ENCODE data around the gene LAMA3. TPM values are rescaled to one million over a fixed set of nuclear protein-coding genes. Genes with fewer than 3 reads are reported as not detected.

The LAMA3 gene
- total RNA-seq, 1 experiment from 2014 or later = 26.7 TPM

DNA sequence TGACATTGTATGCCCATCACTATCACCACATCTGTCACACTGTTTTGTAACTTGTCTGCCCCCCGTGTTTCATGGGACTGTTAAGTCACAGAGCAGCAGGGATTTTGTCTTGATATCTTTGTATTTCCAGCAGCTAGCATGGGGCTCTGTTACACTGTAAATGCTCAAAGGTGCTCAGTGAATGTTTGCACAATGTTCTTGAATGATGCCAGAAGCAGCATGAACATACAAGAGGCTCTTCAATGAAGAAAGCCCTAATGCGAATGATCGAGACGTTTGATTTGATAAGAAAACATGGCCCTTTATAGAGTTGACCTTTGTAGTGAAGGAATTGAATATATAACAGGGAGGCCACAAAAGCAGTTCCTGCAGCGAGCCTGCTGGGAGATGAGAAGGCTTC is 204.4 kb downstream of the LAMA3 start:
- in situ Hi-C loops (cut with HindIII; ENCODE audit: low pct_unique_long_range_greater_than_20kb, low sequenced_read_pairs) = no loop called here
- DNase-seq (ENCODE audit: low read depth) = no peak

DNA sequence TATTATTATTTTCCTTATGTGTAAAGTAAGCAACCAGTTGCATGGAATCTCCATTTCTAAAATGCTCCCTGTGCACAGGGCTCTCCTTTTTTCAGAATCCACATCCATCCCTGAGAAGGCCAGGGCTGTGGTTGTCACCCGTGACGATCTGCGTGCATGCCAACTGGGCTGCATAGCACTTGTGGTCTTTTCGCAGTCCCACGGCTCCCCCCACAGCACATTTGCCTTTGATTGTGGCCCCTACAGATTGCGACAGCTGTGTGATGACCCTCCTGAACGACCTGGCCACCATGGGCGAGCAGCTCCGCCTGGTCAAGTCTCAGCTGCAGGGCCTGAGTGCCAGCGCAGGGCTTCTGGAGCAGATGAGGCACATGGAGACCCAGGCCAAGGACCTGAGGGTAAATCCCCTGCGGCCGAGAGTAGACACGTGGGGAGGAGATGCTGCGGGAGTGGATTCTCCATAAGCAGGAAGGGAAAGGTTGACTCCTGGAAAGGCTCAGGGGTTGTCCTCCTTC is 205.5 kb downstream of the LAMA3 start:
- DNase-seq (ENCODE audit: low read depth) = no peak
- in situ Hi-C loops (cut with HindIII; ENCODE audit: low pct_unique_long_range_greater_than_20kb, low sequenced_read_pairs) = no loop called here

- DNase-seq (ENCODE audit: low read depth) = no peak
- in situ Hi-C loops (cut with HindIII; ENCODE audit: low pct_unique_long_range_greater_than_20kb, low sequenced_read_pairs) = no loop called here
Observed at GRCh38 chr18:23897291-23897690, 208.0 kb downstream of the LAMA3 start.

GRCh38 chr18:23897733-23898132 is 208.5 kb downstream of the LAMA3 start:
- in situ Hi-C loops (cut with HindIII; ENCODE audit: low pct_unique_long_range_greater_than_20kb, low sequenced_read_pairs) = no loop called here
- no peak for DNase-seq (ENCODE audit: low read depth)

GRCh38 chr18:23900994-23901393 is 211.7 kb downstream of the LAMA3 start:
- DNase-seq (ENCODE audit: low read depth) = no peak
- in situ Hi-C loops (cut with HindIII; ENCODE audit: low pct_unique_long_range_greater_than_20kb, low sequenced_read_pairs) = no loop called here

- DNase-seq (ENCODE audit: low read depth) = no peak
- in situ Hi-C loops (cut with HindIII; ENCODE audit: low pct_unique_long_range_greater_than_20kb, low sequenced_read_pairs) = no loop called here
Observed at GRCh38 chr18:23902396-23902795, 213.1 kb downstream of the LAMA3 start.

DNA sequence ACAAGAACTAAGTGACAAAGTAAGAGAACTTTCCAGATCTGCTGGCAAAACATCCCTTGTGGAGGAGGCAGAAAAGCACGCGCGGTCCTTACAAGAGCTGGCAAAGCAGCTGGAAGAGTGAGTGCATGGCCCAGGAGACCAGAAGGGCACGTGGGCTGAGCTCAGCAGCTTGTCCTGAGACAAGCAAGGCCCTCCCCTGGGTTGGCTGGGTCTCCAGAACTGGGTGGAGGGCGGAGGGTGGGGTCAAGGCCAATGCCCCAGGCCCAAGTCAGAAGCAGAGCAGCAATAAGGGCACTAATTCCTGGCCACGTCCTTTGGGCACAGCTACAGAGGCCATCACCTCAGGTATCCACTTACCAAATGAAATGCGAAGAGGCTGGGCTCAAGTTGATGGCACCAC is 214.7 kb downstream of the LAMA3 start:
- no peak for DNase-seq (ENCODE audit: low read depth)
- in situ Hi-C loops (cut with HindIII; ENCODE audit: low pct_unique_long_range_greater_than_20kb, low sequenced_read_pairs) = no loop called here

- no peak for DNase-seq (ENCODE audit: low read depth)
- in situ Hi-C loops (cut with HindIII; ENCODE audit: low pct_unique_long_range_greater_than_20kb, low sequenced_read_pairs) = no loop called here
Observed at GRCh38 chr18:23906658-23907057, 217.4 kb downstream of the LAMA3 start.

GRCh38 chr18:23908827-23909226 is 219.6 kb downstream of the LAMA3 start:
- DNase-seq (ENCODE audit: low read depth) = no peak
- in situ Hi-C loops (cut with HindIII; ENCODE audit: low pct_unique_long_range_greater_than_20kb, low sequenced_read_pairs) = no loop called here

DNA sequence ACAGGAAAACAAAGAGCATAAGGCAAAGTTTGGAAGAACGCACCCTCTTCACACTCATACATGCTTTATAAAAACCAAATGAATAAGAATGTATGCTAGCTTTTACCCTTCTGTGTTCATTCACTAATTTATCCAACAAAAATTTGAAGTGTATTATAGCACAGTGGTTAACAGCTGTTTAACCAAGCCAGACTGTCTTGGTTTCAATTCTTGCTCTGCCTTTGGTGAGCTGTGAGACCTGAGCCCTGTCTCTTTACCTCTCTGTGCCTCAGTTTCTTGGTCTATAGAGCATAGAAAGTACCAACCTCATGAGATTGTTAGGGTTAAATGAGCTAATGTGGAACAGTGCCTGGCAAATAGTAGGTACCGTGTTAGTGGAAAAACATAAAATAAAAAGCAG is 220.8 kb downstream of the LAMA3 start:
- in situ Hi-C loops (cut with HindIII; ENCODE audit: low pct_unique_long_range_greater_than_20kb, low sequenced_read_pairs) = no loop called here
- DNase-seq (ENCODE audit: low read depth) = no peak

DNA sequence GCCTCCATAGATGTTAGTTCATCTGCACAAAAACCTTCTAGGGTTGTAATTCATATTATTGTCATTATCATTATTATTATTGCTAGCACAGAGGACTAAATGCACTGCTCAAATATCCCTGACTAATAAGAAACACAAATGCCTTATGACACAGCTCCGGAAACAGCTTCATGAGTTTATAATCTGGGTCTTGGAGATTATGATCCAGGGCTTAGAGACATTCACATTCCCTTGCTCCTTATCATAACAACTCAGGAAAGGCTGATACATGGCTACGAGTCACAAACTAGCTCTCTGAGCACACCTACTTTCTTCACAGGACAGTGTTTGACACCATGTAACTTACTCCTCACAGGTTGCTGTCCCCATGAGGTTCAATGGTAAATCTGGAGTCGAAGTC is 223.1 kb downstream of the LAMA3 start:
- in situ Hi-C loops (cut with HindIII; ENCODE audit: low pct_unique_long_range_greater_than_20kb, low sequenced_read_pairs) = no loop called here
- no peak for DNase-seq (ENCODE audit: low read depth)

GRCh38 chr18:23916338-23916737 is 227.1 kb downstream of the LAMA3 start:
- in situ Hi-C loops (cut with HindIII; ENCODE audit: low pct_unique_long_range_greater_than_20kb, low sequenced_read_pairs) = no loop called here
- DNase-seq (ENCODE audit: low read depth) = no peak

DNA sequence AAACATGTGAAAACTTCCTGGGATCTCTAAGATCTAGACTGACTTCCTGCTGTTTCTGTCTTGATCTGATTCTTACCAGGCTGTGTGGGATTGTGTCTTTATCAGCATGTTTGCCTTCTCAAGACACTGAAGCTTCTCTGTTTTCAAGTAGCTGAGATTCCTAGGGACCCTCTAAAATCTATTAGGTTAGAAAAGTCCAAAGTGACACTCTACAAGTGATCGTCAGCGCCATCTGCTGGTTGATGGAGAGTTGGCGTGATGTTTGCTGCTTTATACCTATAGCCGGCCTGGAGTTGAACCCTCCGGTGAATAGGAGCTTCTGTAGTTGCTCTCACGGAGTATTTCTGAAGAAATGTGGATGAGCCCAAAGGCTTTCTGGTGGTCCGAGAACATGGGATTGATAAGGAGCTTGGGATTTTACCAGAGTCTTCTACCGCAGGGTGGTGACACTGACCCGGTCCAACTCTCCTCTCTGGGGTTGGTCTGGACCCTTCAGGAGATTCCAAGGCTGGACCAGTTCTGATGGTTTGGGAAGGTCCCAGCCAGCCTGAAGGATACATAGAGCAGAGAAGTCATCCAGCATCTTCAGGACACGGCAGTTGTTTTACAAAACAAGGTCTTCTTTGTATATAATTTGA is 229.3 kb downstream of the LAMA3 start:
- in situ Hi-C loops (cut with HindIII; ENCODE audit: low pct_unique_long_range_greater_than_20kb, low sequenced_read_pairs) = no loop called here
- DNase-seq (ENCODE audit: low read depth) = peak; percentile 12

DNA sequence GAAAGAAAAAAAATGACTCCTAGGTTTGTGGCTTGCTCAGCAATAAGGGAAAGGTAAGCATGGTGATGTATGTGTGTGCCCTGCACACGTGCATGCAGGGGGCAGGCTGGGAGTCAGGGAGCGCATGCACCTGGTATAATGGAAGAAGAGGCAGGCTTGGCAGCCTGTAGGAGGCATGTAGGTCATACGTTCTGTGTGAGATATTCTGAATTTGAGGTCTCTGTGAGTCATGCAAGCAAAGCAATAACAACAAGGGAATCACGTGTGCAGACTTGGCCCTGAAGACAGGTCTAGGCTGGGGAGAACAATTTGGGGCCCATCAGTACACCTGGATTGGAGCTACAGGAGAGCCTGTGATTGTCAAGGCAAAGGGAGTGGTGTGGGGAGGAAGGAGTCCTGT is 230.8 kb downstream of the LAMA3 start:
- no peak for DNase-seq (ENCODE audit: low read depth)
- in situ Hi-C loops (cut with HindIII; ENCODE audit: low pct_unique_long_range_greater_than_20kb, low sequenced_read_pairs) = no loop called here

- peak; percentile 38 for DNase-seq (ENCODE audit: low read depth)
- in situ Hi-C loops (cut with HindIII; ENCODE audit: low pct_unique_long_range_greater_than_20kb, low sequenced_read_pairs) = no loop called here
Observed at GRCh38 chr18:23921716-23922285, 232.5 kb downstream of the LAMA3 start.

DNA sequence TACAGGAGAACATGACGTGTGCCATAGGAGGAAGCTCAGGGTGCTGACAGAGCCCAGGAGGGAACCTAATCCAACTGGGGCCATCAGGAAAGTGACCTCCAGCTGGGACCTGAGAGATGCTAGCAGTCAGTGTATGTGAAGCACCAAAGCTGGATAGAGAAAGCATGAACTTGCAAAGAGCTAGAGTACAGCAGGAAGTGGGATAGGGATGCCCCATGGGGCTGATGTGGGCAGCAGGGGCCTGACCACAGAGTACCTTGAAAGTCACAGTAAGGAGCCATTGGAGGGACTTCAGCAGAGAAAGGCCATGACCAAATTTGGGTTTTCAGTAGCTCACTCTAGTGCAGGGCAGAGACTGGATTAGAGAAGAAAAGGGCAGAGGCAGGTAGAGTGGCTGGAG is 233.7 kb downstream of the LAMA3 start:
- in situ Hi-C loops (cut with HindIII; ENCODE audit: low pct_unique_long_range_greater_than_20kb, low sequenced_read_pairs) = no loop called here
- no peak for DNase-seq (ENCODE audit: low read depth)

DNA sequence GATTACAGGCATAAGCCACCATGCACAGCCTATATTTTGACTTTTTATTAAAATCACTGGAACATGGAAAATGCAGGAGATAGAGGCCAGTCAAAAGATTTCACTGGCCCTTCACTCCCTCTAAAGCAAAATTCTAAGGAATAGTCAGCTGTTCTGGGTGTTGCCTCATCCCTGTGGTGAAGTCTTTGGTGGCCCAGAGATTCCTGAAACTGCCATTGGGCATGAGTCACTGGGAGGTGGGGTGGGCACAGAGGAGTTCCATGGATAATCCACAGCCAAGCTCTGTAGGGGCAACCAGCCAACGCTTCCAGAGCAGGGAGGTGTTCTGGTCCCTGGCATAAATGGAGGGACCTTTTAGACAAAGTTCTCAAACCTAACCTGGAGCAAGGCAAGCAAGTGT is 235.6 kb downstream of the LAMA3 start:
- DNase-seq (ENCODE audit: low read depth) = peak; percentile 3
- in situ Hi-C loops (cut with HindIII; ENCODE audit: low pct_unique_long_range_greater_than_20kb, low sequenced_read_pairs) = no loop called here

- DNase-seq (ENCODE audit: low read depth) = no peak
- in situ Hi-C loops (cut with HindIII; ENCODE audit: low pct_unique_long_range_greater_than_20kb, low sequenced_read_pairs) = no loop called here
Observed at GRCh38 chr18:23926571-23926970, 237.3 kb downstream of the LAMA3 start.

- in situ Hi-C loops (cut with HindIII; ENCODE audit: low pct_unique_long_range_greater_than_20kb, low sequenced_read_pairs) = no loop called here
- no peak for DNase-seq (ENCODE audit: low read depth)
Observed at GRCh38 chr18:23927821-23928746, 238.8 kb downstream of the LAMA3 start.
